ENCODE results near the gene FAM131A. TPM values are rescaled to one million over a fixed set of nuclear protein-coding genes. Genes with fewer than 3 reads are reported as not detected.

FAM131A gene
- polyA plus RNA-seq, 1 donor (not counting 4 experiments of a cell fraction or from before 2014, with no cell fraction given): 10.8 TPM

- H3K79me2 ChIP-seq (ENCODE audit: control insufficient read depth, insufficient read depth, low read length): peaks cover 9% of the 10 kb centered on the region
- H3K9me1 ChIP-seq (ENCODE audit: control insufficient read depth, extremely low read depth, insufficient read depth, low read length): no peaks in the 10 kb centered on the region
- DNase-seq (ENCODE audit: low read depth, low spot score): no peak
- H4K20me1 ChIP-seq (ENCODE audit: control insufficient read depth, extremely low read depth, insufficient read depth, low read length): no peaks in the 10 kb centered on the region
- no peak overlapping the region for H2AFZ ChIP-seq (ENCODE audit: control insufficient read depth, low read length)
- no peaks in the 10 kb centered on the region for H3K9me3 ChIP-seq (ENCODE audit: control insufficient read depth, low read depth, low read length)
- no peak overlapping the region for H3K27ac ChIP-seq (ENCODE audit: control insufficient read depth, insufficient read depth, low read length)
- TF ChIP-seq EZH2 (IDR thresholded peaks at IDR 0.05; ENCODE audit: low read length) (no peak), CTCF (optimal IDR thresholded peaks at IDR 0.05 in 1 of 3, IDR thresholded peaks at IDR 0.05 in 1 of 3, conservative IDR thresholded peaks at IDR 0.05 in 1 of 3; ENCODE audit: extremely low read depth in 1 of 3, insufficient read depth in 2 of 3, low read length in 3 of 3) (no peak)
- H3K4me1 ChIP-seq (ENCODE audit: control insufficient read depth, extremely low read depth, insufficient read depth, low read length): peaks cover 14% of the 10 kb centered on the region
- H3K9ac ChIP-seq (ENCODE audit: control insufficient read depth, extremely low read depth, insufficient read depth, low read length): no peak overlapping the region
- no peak overlapping the region for H3K4me3 ChIP-seq (ENCODE audit: control insufficient read depth in 2 of 3, extremely low read depth in 1 of 3, insufficient read depth in 2 of 3, low read depth in 1 of 3, low read length in 3 of 3)
- H3K4me2 ChIP-seq (ENCODE audit: control insufficient read depth, extremely low read depth, insufficient read depth, low read depth, low read length): no peak overlapping the region
- no peak for FAIRE-seq
- H3K27me3 ChIP-seq (ENCODE audit: control insufficient read depth, extremely low read depth, insufficient read depth, low read length): no peaks in the 10 kb centered on the region
- dilution Hi-C loops (cut with MboI; ENCODE audit: extremely low pct_ligation_motif_present, low sequenced_read_pairs): no loop called here
- peaks cover 3 to 5% of the 10 kb centered on the region in 2 experiments for H3K36me3 ChIP-seq (ENCODE audit: control insufficient read depth in 2 of 2, extremely low read depth in 1 of 2, insufficient read depth in 2 of 2, low read length in 2 of 2)
These were observed 21.5 kb downstream of the FAM131A start for GRCh38 chr3:184358921-184359350.

- DNase-seq (ENCODE audit: low read depth, low spot score): no peak
- Histone ChIP-seq H3K4me3 (ENCODE audit: control insufficient read depth in 2 of 3, extremely low read depth in 1 of 3, insufficient read depth in 2 of 3, low read depth in 1 of 3, low read length in 3 of 3) (no peak overlapping the region), H2AFZ (ENCODE audit: control insufficient read depth, low read length) (no peak overlapping the region), H3K9ac (ENCODE audit: control insufficient read depth, extremely low read depth, insufficient read depth, low read length) (no peak overlapping the region), H3K9me1 (ENCODE audit: control insufficient read depth, extremely low read depth, insufficient read depth, low read length) (no peaks in the 10 kb centered on the region), H4K20me1 (ENCODE audit: control insufficient read depth, extremely low read depth, insufficient read depth, low read length) (no peaks in the 10 kb centered on the region), H3K9me3 (ENCODE audit: control insufficient read depth, low read depth, low read length) (no peaks in the 10 kb centered on the region), H3K27me3 (ENCODE audit: control insufficient read depth, extremely low read depth, insufficient read depth, low read length) (no peaks in the 10 kb centered on the region), H3K4me2 (ENCODE audit: control insufficient read depth, extremely low read depth, insufficient read depth, low read depth, low read length) (no peak overlapping the region), H3K27ac (ENCODE audit: control insufficient read depth, insufficient read depth, low read length) (no peak overlapping the region), H3K79me2 (ENCODE audit: control insufficient read depth, insufficient read depth, low read length) (peaks cover 16% of the 10 kb centered on the region), H3K4me1 (ENCODE audit: control insufficient read depth, extremely low read depth, insufficient read depth, low read length) (peaks cover 21% of the 10 kb centered on the region), H3K36me3 (ENCODE audit: control insufficient read depth in 2 of 2, extremely low read depth in 1 of 2, insufficient read depth in 2 of 2, low read length in 2 of 2) (peaks cover 4 to 5% of the 10 kb centered on the region in 2 experiments)
- TF ChIP-seq EZH2 (IDR thresholded peaks at IDR 0.05; ENCODE audit: low read length) (no peak), CTCF (optimal IDR thresholded peaks at IDR 0.05 in 1 of 3, IDR thresholded peaks at IDR 0.05 in 1 of 3, conservative IDR thresholded peaks at IDR 0.05 in 1 of 3; ENCODE audit: extremely low read depth in 1 of 3, insufficient read depth in 2 of 3, low read length in 3 of 3) (no peak)
- dilution Hi-C loops (cut with MboI; ENCODE audit: extremely low pct_ligation_motif_present, low sequenced_read_pairs): no loop called here
- no peak for FAIRE-seq
These were observed 22.2 kb downstream of the FAM131A start for GRCh38 chr3:184359610-184360009.
